HG03575 (cell line): ENCODE measurements around the gene TLE3.

Experiments used
- ATAC-seq: cut with Tn5 transposase; IDR thresholded peaks from one replicate; pipeline ENCODE4 v1.9.1; 2021; ENCODE audit not compliant: unreplicated experiment, insufficient number of reproducible peaks, low FRiP score; ENCODE audit errors: extremely low read depth

The TLE3 gene

DNA sequence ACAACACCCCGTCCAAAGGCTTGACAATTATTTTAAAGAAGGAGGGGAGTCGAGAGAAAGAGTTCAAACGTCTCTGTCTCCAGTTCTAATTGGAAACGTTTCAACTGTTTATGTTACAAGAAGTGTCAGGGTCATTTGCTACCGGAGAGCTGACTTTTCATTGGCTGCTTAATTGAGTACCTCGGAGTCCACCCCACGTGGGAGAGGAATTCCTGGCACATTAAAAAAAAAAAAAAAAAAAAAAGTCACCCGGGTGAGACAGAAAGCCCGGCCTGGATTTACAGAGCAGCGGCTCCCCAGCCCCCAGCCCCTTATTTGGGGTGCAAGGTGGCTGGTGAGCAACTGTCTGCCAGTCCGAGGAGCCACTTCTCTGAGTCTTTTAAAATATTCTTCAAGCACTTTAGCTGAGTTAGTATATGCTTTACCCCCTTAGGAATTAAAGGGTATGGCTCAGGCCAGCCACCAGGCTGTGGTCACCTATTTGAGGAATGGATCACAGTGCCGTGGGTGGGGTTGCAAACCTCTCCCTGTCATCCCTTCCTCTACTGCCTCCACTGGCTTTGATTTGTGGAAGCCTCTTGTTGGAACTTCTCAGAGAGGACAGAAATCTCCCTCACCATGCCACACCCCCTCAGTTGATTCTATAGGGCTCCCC lies 3.9 kb upstream of the TLE3 start:
- ATAC-seq: no peak

DNA sequence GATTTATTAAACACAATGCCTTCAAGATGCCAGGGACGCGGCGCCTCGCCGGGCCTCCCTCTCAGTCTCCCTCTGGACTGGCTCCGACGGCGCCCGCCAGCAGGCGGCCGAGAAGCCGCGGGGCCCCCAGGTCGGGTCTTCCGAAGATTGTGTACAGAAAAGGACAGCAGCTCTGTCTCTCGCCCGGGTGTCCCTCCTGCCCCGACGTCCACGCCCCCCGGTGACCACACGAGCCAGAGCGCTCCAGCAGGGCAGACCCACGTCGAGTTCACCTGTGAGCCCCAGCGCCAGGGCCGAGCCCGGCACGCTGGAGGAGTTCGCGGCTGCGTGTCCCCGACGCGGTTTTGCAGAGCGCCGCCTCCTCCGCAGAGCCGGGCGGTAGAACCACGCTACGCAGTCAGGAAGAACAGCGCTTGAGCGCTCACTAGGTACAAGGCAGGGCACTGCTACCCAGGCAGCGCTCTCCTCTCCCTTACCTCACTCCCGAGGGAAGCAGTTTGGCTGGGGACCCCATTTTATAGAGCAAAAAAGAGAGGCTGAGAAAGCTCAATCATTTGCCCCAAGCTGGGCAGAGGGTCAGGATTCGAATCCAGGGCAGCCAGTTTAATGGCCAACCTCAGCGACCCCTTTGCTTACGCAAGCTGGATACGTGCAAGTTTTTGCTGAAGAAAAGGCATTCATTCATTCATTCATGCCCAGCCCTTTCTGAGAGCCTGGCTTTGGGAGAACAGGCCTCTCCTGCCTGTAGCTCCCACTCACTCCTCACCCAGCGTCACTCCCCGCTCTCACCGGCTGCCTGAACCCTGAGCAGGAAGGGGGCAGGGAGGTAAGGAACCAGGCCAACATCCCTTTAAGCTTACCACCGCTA lies 3.0 kb upstream of the TLE3 start:
- no peak for ATAC-seq

DNA sequence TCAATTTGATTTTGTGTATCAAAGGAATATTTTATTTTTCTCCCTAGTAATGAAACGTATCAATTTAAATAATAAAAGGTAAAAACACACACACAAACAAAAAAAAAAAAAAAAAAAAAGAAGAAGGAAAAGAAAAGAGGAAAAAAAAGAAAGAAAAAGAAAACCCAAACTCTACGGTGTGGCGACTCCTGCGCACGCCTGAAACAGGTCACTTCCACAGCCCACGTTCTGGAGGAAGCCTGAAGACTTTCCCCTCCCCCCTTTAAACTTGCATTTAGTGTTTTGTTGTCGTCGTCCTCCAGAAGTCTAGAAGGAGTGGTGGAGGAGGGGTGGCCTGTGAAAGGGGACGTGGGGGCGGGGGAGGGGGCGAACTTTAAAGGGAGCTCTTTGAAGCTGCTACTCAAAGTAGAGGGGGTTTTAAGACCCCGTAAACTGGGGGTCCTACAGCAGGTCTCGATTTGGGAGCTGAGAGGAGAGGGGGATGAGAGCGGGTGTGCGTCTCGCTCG lies 2.3 kb upstream of the TLE3 start:
- ATAC-seq: no peak

DNA sequence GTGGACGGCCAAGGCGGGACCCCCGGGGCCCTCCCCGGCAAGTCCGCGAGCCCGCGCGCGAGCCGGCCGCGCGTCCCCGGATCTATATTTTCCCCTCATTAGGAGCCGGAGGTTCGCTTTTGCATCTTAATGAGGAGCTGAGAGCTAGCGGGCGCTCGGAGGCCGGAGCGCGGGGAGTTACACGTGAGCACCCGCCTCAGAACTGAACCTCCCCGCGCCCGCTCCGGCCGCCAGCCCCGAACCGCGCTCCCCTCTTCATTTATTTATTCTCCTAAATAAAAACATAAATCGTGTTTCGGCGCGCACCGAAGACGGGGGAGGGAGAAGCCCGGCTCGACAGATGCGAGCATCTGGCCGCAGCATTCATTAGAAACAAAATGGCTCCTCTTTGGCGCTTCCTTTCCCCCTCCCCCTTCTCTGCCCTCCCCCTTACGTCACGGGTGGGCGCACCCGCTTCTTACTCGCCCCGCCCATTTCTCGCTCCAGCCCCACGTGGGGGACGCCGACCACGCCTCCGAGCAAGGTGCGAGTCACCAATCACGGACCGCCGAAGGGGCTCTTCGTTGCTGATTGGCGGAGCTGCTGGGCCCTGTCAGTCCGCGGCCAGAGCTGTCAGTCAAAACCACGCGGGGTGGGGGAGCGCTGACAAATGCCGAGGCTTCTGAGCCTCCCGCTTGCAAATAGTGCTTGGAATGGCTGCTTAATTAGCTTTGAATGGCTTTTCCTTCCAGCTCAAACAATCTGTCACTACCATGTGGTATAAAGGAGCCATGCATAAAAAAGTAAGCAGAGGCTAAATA lies 1.6 kb upstream of the TLE3 start:
- ATAC-seq: no peak

DNA sequence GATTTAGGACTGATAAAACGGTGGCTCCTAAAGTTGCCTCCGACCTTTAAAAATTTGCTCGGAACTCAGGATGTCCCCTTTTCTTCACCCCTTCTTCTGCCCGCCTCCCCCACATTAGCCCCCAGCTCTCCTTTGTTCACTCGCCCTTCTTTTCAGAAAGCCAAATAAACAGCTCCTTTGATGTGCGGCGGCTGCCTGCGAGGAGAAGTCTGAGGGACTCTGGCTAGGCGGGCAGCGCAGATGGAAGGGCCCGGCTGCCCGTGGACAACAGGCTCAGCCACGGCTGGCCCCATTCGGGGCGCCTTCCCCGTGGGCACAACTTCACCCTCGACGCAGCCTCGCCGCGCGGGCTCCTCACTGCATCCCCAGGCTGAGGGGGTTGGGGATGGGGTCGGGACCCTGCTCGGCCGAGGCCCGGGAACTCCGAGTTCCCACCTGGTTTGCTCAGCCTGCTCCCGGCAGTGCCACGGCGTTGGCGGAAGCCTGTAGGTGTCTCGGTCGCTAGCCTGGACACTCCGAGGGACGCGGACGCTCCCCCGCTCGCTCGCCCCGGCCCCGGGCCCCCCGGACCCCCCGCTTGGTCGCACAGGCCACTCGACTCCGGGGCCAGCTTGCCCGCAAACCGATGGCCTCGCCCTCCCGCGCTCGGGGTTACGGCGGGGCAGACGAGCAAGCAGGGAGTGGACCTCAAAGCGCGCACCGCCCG lies 897 bp upstream of the TLE3 start:
- no peak for ATAC-seq

DNA sequence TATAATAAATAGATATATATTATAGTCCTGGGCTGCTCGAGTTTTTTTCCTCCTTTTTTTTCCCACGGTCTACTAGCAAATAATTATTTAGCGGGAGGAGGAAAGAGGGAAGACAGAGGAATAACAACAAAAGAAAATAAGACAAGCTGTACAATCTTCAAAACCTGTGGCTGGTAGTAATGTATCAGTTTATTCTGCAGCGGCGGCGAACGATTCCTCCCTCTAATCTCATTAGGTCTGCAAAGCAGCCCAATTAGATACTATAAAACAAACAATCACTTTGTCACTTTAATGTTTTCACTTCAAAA lies 390 bp upstream of the TLE3 start:
- no peak for ATAC-seq

DNA sequence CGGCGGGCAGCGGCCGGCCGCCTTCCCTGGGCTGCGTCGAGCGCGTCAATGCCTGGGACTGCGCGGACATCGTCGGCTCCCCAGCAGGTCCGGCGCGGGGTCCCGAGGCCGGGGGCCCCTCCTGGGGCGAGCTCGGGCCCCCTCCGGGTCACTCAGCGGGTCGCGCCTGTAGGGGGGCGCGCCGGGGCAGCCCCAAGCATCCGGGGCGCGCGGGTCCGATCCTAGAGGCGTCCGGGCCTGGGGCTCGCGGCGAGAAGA lies 725 bp downstream of the TLE3 start:
- no peak for ATAC-seq

DNA sequence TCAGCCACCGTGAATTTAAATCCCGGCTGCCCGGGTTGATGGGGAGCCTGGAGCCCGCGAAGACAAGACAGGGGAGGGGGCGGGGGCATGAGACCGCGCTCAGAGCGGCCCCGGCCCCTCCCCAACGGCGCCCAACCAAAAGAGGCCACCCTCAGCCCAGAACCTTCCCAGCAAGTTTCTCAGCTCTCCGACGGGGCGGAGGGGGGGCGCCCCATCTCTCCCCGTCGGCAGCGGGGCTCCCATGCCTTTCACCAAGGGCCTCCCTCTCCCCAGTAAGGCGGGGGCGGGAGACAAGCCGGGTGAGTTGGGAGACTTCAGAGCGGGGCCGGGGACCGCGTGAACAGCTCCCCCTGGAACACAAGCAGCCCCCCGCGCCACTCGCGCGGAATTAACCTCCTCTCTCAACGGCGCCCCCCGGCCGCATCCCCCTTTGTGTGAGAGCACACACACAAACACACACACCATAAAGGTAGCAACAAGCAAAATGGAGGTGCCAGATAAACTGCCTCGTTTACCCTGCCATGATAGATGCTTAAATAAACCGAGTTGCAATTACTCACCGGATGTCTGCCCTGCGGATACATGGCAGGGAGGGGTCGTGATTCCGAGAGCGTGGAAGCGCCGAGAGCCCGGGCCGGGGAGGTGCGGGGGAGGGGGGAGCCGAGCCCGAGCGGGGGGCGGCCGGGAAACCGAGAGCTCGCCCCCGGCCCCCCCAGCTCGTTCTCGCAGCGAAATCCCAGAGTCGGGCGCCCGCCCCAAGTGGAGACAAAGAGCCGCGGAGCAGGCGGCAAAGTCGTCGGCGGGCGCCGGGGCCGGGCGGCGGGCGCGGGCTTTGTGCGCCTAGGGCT lies 1.3 kb downstream of the TLE3 start:
- ATAC-seq: no peak

DNA sequence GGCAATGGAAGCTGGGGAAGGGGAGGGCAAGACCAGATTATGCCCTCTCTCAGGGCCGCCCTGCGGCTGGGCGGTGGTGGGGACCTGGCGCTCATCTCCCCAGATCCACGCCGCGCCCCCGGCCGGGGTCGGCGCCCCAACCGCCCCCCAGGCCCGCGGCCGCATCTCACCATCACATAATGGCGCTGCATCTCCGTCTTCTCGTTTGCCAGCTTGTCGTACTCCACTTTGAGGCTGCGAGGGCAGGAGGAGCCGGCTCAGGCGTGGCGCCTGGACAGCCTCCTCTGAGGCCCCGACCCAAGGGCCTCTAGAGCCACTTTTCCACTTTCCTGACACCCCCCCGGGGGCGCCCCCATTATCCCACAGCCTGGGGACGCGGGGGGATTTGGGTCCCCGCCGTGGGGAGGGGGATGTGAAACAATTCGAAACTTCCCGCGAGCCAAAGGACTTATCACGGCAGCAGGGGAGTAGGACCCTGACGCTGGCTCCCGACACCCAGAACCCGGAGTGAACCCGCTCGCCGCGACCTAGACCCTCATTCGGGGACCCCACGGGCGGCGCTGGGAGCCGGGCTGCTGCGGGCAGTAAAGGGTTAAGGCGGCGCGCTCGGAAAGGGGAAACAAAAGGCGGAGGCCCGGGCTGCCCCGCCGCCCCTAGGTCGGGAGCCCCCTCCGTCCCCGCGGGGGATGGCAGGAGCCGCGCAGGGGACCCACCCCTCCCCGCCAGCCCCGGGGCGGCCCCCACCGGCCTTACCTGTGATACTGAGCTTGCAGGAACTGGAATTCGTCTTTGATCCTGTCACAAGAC lies 2.1 kb downstream of the TLE3 start:
- no peak for ATAC-seq

DNA sequence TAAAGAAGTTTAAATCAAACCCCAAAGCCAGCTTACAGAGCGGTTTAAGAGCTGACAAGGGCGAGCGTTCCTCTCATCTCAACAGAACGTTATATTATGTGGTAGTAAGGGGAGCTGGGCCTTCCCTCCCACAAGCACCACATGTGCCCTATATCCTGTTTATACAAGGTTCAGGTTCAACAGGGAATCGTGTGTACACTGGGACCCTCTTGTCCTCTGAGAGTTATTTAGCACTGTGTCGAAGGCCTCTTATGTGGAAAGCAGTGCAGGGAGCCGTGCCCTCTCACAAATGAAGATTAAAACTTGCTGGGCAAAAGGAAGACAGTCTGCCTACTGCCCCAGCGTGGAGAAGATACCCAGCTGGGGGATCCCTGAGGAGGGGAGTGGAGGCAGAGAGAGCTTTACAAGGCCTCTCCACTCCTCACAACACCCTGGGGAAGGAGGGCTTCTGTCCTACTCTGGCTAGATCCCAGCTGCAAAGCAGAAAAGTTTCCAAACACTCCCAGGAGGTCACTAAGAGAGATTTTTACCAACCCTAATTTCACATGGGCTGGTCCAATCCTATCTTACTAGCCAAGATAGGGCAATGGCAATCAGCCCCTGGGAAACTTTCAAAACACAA lies 2.9 kb downstream of the TLE3 start:
- ATAC-seq: no peak

DNA sequence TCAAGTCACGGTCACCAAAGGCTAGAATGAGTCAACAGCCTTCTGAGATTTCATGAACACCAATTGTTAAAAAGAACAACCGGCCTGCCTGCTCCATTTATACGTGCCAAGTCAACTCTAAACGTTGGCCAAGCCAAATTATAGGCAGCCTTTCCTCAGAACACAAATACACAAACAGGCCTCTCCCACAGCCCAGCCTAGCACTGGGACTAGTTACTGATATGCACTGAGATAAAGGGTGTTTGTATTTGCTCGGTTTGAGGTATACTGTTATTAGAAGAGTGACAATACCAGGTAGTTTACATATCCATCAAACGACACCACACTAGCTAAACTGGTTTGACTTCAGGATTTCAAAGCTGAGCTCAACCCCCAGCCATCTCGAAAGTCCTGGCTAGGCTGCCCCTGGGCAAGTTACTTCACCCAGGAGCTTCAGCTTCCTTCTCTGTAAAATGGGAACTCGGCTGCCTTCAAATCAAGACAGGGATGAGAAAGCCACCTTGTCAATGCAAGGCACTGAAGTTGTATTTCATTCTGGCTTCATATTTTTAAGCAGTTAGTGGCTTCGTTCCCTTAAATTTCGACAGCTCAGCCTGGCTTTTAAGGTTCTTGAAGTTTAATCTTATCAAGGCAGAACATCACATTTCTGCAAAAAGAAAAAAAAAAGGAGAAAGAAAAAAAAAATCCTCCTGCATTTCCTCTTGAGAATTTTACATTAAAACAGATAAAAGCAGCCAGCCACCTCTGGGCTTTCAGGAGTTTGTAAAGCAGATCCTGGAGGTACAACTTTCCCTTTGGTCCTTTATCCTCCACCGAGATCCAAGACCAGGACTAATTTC lies 4.0 kb downstream of the TLE3 start:
- ATAC-seq: no peak

DNA sequence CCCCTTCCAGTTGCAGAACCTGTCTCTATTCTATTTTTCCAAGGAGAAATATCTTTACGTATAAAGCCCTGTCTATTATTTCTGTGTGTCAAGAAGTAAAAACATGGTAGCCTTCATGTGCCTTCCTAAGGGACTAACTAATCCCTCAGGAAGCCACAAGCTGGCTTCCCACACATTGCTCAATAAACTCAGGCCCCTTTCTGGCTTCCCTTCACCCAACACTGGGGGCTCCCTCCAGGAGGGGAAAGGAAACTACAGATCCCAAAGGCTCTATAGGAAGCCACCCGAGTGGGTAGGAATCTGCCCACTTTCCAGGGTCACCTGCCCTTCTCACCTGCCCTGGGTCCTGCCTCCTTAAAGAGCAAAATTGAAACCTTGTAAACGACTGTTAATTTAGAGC lies 4.6 kb downstream of the TLE3 start:
- no peak for ATAC-seq

DNA sequence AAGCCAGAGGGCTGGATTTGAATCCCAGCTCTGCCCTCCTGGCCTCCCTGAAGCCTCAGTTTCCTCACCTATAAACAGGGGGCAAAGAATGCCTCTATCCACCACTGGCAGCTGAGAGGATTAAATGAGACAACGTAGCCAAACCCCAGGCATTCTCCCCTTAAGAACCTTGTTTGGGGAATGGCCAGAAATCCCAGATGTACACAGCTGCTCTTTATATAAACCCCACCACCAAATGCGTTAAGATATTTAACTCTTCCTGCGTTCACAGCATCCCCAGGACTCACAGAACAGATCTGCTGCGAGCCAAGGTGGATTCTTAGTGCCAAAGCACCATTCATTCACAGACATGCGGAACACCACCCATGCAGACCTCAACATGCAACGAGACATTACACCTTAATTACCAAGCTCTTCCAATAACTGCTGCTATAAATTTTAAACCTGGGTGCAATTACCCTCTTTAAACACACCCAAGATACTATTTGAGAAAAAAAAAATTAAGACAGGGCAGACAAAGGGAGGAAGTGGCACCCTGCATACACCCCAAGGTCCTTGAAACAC lies 5.2 kb downstream of the TLE3 start:
- ATAC-seq: no peak

DNA sequence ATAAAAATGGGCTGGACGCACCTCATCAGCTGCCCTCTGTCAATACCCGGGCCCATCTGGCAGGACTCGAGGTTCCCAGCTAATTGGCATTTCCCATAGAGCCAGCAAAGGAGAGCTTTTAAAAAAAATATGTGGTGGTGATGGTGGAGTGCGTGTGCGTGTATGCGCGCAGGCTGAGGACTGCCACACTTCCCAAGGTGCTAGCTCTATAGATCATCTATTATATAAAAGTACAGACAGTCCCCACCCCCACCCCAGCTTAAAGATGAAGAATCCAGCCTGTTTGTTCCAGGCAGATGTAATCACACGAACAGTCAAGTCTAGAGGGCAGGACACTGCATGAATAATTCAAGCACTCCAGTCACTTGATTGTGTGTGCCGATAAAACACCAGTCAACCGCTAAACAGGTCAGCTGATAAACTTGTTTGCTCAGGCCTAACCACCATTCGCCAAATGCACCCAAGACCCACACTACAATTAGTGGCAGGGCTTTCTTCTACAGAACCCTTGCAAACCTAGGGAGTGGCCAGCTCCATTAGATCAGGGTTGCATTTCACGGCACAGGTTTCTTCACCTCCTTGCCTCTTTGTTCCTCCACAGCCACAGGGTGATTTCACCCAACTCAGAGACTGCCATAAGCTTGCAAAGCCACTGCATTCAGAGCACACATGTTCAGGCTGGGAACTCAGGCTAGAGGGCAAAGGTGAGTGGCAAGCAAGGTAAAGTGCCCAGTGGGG lies 5.8 kb downstream of the TLE3 start:
- no peak for ATAC-seq

DNA sequence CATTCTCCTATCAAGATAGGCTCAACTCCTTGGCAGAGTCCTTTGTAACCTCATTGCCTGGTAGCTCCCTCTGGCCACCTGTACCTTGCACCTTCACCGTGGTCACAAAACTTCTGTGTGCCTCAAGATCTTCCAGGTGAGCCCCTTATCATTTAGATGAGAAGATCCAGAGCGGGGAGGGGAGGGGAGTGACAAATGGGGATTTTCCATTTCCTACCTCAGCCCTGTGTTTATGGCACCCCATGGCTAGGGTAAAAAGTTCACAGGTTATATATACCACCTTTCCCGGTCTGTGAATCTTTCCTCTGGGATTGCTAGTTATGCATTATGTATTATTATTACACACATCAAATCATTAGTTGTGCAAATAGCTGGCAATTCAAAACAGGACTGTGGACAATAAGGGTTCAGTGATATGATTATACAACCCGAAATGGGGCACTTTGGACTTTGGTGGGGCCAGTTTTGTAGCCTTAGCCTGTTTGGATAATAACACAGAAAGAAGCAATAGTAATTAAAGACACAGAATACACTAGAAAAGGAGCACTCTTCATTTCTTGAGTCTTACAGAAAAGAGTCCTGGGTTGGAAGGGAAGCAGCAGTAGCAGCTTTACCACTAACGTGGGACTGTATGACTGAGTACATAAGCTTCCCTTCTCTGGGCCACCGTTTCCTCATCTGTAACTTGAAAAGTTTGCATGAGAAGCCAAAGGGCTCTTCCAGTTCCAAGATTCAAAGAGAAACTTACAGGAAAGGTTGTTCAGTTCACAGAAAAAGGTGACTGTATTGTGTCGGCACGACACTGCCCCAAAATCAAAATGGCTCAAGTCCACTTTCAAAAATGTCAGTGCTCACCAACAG lies 7.1 kb downstream of the TLE3 start:
- no peak for ATAC-seq
